HG03558 (cell line): ENCODE data around the gene PIGM.
"Not testable (repeated sequence)": the region's sequence is repeated elsewhere in the genome, so short reads cannot be mapped to it uniquely, and the experiment has no call there.

Source experiments
- ATAC-seq: cut with Tn5 transposase; IDR thresholded peaks from one replicate; pipeline ENCODE4 v1.9.1; 2021; ENCODE audit warnings: moderate number of reproducible peaks; ENCODE audit not compliant: unreplicated experiment; ENCODE audit errors: extremely low read depth

The PIGM gene

DNA sequence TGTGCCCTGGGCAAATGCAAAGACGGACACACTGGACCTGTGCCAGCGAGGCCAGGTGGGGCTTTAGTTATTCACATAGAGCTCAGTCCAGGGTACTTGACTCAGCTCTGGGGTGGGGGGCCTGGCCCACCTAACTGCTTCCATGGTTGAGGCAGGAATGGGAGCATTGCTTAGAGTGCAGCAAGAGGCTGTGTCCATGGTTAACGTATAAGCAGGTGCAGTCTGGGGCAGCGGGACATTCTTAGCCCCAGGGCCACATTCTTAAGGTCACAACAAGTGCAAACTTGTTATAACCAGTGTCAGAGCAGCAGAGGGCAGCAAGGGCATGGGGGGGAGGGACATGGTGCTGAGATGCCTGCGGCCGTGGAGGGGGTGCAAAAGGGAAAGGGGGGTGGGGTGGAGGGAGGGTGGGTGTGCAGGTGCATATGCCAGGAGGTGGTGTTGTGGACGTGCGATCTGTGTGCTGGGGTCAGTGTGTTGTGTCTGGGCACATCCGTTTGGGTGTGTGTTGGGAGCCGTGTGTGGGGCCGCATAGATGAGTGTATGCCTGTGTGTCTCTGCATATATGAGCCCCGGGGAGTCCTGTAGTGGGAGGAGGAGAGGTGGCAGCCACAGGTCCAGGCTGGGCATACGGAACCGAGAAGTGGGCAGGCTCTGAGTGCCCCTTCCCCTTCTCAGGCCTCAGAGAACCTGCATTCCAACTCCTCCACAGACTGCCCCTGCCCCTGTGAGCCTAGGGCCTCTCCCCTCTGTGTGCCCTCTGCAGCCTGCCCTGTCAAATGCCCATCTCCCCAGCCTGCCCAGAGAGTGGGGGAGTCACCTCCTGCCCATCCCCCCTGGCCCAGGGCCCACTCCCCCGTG, 29.8 kb upstream of the PIGM start:
- ATAC-seq = no peak

DNA sequence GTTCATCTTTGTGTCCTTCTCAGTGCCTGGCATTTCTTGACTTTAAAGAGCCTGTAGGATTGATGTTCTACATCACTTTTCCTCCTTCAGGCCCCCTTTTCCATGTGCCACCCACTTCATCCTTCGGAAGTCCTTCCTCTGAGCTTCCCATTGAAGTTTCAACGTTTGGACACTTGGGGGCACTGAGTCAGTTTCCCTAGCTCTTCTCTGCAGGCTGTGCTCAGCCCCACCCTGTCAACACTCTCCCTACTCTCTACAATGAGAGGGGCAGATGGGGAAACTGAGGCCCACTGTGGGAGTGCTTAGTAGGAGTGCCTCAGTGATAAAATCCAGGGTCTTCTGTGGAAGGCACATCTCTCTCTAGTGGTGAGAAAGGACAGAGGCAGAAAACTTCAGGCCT, 26.3 kb upstream of the PIGM start:
- ATAC-seq = no peak

DNA sequence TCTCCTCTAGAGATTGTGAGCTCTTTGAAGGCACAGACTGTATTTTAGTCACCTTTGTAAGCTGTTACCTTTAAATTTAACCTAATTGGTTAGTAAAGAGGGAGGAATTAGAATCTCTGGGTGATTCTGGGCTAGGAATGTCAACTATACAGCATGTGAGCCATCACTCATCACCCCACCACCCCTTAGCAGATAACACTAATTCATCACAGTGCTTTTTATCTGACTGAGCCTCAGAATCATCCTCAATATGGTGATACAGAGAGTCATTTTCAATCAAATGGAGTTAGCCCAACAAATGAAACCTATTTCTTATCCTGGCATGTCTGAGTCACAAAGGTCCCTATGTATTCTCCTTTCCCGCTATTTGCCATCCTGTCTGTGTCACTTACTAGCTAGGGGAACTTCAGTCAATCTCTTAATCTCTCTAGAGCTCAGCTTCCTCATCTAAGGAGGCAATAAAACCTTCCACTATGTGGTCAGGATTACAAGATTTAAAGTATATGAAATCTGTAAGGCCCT, 24.9 kb upstream of the PIGM start:
- no peak for ATAC-seq

DNA sequence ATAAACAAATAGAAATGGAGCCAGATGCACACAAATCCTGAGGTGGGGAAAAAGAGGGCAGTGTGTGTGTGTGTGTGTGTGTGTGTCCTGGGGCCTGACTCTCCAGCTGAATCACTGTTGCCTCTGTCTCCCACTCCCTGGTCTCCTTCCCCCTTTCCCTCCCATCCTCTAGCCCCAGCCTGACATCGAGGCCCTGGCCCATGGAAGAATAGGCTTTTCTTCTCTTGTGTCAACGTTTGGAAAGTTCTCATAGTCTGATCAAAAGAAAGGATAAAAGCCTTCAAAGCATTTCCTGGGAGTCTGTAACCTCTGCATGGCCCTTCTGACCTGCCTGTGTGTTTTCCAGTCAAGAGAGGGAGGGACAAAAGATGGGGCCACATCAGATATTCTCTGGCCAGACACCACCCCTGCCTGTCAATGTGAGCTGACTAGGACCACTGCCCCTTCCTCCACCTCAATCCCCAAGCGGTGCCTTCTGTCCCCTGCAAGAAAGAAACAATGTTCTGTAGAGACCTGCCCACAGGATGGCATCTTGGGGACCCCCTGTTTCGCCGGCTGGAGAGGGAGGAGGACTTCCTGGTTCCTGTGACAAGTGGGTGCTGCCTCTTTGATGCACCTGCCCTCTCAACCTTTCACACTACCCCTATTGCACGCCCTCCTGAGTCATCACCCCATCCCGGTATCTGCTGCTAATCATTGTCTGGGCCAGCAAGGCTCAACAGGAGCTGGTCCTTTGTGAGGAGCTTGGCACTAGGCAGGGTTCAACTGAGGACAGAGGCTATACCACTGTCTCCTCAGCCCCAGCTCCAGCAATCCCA, 22.0 kb upstream of the PIGM start:
- ATAC-seq = no peak

DNA sequence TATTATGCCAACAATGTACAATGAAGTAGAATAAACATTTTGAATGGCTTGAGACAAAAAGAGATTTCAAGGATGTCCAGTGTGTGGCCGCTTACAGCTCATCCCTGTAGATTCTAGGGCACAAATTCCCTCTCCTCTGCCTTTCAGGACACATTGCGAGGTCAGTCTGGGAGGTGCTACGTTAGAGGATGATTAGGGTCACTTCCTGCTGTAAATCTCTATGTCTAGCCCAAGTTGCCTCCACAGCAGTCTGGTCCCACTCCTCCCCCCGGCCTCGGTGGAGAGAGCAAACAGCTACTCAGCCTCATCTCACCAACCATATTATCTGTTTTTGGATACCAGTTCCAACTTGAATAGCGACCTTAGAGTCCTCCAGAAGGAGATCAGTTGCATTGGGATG, 21.1 kb upstream of the PIGM start:
- no peak for ATAC-seq

DNA sequence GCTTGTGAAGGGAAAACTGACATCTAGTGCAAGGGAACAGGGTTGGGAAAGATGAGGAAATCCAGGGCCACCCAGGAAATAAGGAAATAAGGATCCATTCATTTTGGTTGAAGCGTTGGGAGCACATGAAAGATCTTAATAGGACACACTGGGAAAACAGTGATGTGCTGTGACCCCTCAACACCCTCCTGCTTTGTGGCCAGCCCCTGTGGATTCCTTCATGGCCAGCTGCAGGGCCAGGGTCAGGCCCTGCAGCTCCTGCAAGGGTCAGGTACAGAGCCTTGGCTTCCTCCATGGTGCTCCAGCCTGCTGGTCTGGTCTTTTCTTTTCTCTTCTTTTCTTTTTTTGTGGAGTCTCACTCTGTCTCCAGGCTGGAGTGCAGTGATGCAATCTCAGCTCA, 18.8 kb upstream of the PIGM start:
- no peak for ATAC-seq

DNA sequence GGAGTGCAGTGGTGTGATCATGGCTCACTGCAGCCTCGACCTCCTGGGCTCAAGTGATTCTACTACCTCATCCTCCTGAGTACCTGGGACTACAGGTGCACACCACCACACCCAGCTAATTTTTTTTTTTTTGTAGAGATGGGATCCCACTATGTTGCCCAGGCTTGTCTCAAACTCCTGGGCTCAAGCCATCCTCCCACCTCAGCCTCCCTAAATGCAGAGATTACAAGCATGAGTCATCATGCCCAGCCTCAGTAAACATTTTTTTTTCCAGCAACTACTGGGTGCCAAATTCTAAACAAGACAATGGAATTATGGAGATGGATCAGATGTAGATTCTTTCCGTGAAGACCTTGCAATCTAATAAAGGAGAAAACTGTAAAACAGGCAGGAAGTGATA, 18.4 kb upstream of the PIGM start:
- not testable (repeated sequence) for ATAC-seq

DNA sequence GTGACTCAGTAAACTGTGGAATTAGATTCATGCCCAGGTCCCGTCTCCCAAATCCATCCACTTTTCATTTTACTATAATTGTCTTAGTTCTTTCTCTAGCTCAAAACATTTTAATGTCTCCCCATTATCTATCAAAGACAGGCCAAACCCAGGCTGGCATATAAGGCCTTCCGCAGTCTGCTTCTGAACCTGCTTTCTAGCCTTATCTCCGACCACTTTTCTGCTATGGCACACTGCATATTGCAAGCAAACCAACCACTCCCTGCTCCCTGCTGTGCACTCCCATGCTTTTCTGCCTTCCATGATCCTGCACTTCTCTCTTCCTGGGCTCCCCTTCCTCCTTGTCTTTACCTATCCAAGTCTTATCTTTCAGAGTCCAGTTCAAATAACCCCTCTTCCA, 17.3 kb upstream of the PIGM start:
- ATAC-seq = no peak

DNA sequence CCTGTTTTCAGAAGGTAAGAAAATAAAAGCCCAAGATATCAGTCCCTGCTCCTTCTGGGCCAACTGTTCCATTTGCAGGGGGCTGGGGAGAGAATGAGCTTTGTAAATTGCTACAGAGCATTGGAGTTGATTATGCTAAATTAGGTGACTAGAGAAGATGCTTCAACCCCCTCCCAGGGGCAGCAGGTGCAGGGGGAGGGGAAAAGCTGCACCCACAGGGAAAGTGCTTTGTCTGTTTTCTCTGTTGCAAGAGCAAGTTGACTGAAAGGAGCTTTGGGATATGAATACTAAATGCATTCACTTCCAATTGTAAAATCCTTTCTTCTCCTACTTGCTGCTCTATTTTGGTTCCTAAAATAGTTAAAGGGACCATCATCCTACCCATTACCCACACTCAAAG, 16.5 kb upstream of the PIGM start:
- no peak for ATAC-seq

DNA sequence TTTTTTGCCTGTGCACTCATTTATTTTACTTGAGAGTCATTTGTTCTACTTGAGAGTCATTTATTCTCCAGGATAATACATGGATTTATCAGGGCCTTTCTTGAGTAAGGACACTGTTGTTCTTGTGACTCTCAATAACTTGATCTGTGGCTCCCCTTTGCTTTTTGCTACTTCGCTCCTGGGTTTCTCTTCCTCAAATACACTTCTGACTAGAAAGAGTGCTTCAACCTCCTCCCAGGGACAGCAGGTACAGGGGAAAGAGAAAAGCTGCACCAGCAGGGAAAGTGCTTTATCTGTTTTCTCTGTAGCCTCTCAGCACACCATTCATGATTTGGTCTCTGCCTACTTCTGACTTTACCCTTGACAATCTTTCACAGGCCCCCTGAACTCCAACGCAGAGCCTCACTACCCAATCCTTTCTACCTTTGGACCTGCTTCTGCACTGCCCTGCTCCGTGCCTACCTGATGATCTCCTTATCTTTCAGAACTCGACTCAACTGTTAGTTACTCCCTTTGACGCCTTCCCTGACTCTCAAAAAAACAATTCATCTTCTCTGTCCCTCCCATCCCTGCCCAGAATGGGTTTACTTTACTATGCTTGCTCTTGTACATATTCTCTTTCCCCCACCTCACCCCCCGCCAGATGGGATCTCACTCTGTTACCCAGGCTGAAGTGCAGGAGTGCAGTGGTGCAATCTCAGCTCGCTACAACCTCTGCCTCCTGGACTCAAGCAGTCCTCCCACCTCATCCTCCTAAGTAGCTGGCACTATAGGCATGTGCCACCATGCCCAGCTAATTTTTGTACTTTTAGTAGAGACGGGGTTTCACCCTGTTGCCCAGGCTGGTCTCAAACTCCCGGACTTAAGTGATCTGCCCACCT, 15.6 kb upstream of the PIGM start:
- ATAC-seq = no peak

DNA sequence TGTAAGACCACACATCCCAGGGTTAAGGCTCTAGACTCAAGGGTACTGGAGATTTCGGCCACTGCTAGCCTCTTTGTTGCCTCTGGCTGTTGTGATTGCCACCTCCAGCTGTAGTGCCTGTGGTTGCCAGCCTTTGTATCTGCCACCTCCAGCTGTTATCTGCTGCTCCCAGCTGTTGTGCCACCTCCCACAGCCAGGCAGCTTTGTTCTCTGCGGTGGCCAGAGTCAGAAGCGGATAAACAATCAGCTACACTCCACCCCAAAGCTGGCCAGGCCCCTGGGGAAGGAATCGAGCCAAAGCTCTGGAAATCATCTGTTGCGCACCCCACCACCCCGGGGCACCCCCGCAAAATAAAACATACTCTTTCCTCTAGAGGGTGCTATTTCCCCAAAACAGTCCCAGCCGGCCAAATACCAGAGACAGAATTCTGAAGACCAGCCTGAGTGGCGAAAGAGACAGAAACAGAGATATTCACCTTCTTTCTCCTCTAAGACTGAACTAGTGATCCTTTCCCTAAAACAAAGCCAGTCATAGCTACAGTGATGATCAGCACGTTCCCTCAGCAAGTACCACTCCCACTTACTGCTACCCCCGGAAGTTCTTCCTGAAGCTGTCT, 14.8 kb upstream of the PIGM start:
- ATAC-seq = no peak

DNA sequence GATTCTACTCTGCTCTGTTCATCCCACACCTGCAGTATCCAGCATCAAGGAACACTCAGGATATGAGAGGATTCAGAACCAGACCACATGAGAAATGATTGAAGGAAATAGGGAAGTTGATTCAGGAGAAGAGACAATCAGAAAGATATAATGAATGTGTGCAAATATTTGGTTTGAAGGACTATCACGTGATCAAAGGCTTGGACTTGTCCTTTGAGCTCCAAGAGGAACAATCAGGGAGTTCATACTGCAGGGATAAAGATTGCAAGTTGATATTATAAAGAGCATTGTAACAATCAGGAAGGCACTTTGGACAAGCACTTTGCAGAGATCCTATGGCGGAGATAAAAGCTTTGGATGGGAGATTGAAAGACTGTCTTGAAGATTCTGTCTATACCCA, 13.9 kb upstream of the PIGM start:
- ATAC-seq = no peak

DNA sequence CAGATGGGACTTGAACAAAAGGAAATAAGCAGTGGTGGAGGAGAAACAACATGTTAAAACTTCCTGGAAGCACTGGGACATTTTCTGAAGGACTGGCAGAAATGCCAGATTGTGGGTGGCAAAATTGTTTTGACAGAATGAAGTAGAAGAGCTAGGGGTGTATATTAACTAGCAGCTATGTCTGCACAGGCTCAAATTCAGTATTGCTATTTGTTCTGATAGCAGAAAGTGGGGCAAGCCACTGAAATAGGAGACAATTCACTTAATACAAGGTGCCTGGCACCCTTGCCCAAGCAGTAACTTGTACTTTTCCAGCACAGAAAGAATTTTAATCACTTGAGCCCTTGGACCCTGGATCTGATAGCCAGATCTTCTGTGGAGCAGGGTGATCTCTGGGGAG, 11.8 kb upstream of the PIGM start:
- ATAC-seq = no peak

DNA sequence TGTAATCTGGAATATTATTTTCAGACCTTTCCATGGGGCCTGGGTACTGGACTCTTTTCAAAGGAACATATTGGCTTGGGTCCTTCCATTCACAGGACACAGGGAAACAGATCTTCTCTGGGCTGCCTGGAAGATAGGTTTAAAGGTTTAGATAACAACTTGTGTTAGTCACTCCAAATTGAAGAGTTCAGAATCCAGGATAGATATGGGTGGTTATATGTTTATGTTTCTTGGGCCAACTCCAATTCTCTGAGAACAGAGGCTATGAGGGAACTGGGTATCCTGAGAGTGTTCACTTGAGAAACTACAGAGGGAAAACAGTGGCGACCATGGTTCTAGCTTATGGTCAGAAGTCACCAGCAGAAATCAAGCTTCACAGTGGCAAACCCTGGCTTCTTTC, 8.7 kb upstream of the PIGM start:
- ATAC-seq = no peak

DNA sequence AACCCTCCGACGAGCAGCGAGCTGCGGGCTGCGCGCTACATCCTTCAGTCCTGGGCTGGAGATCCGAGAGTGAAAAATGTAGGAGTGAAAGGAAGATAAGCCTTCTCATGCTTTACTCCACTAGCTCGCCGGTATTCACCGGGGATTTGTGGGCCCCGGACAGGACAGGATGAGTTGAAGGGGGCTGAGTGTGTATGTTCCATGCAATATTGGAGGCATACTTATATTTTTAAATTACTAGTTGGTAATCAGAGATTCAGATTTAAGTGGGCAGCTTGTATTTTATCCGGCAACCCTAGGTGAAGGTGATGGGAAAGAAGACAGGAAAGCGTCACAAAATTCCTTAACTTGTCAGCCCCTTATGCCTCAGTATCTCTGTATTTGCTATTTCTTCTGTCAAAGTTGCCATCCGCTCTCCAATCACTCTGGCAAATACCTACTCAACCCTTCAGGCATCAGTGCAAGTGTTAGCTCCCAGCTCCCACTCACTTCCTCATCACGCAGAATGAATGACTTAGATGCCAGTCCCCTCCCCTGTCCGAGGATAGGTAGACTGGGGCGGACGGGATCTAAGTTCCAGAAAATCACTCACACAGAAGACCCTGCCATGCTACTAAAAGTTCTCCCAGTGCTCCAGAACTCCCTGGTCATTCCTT, 503 bp upstream of the PIGM start:
- ATAC-seq = no peak

DNA sequence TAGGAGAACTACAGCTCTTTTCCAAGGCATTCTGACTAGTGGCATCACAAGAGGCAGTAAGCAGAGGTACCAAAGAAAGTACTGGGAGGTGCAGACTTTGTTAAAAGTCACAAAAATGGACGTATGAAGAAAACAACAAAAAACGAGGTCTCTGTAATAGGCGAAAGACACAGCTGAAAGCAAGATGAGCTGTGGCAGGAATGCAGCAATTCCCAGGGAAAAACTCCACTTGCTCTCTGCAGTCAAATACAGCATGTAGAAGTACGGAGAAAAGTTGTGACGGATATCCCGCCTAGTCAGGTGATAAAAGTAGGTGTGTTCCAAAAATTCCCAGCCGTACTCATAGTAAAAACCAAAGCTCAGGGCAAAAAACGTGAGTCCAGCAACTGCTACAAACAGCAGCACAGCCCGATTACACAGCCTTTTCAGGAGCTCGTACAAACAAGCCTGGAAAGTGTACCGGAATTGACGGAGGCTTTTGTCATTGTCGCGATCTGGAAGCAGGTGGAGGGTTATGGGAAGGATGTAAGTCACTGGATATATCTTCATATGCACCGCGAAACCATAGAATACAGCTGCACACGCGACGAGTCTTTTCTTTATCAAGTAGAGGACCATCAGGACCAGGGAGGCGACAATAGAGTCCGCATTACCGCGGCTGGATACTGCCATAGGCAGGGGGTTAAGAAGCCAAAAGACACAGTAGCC, 979 bp downstream of the PIGM start:
- no peak for ATAC-seq

DNA sequence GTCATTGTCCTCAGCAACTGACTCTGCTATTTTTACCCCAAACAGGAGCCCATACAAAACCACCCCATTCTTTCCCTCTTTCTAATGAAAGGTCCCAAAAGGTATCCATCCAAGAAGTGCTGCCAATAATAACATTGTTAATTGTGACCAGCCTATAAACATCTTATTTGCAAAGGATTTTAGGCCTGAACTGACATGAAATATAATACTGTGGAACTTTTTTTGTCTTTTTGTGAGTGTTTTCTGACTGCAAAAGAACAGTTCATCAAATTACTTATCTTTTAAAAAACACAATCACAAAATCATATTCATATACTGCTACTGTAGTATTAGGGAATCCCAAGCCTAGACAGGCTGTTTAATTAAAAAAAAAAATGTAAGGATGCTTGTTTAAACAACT, 3.4 kb downstream of the PIGM start:
- ATAC-seq = no peak

DNA sequence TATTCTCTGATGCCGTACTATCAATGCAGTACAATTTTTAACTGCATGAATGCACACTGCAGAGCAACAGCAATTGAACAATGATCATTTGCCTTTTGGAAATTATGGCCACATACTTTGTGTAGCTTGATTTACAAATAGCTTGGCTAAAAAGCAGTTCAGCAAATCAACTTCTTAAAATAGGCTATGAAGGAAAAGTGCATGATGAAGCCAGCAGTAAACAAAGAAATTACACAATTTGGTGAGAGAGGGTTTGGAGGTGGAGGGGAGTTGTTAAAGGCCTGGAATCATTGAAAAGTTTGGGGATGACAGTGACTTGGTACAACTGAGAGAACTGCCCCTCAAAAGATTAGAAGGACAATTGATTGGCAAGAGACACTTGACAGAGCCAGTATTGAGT, 6.5 kb downstream of the PIGM start:
- no peak for ATAC-seq
